T-helper 2 cell (primary cell): ENCODE data around the gene ASMT.
"Not testable (repeated sequence)": the region's sequence is repeated elsewhere in the genome, so short reads cannot be mapped to it uniquely, and the experiment has no call there.

Experiments used
- DNase-seq, 5 experiments: peaks; one replicate each; pipeline versions ENCODE4 v3.0.0 to v3.0.0-alpha.2; 2012 to 2022

The ASMT gene

GRCh38 chrX:1652011-1652811 lies 37.4 kb downstream of the ASMT start:
- peak in 2 of 5 experiments; percentile 15 to 51 for DNase-seq

DNA sequence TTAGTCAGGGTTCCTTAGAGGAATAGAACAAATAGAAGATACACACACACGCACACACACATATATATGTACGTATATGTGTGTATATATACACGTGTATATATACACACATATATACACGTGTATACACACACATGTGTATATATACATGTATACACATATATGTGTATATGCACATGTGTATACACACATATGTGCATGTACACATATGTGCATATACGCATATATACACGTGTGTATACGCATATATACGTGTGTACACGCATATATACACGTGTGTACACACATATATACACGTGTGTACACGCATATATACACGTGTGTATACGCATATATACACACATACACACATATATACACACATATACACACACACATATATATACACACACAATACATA lies 41.5 kb downstream of the ASMT start:
- DNase-seq: no peak

- peak in 3 of 5 experiments; percentile 29 to 93 (median 72) for DNase-seq
These were observed 42.7 kb downstream of the ASMT start for GRCh38 chrX:1657367-1658070.

DNA sequence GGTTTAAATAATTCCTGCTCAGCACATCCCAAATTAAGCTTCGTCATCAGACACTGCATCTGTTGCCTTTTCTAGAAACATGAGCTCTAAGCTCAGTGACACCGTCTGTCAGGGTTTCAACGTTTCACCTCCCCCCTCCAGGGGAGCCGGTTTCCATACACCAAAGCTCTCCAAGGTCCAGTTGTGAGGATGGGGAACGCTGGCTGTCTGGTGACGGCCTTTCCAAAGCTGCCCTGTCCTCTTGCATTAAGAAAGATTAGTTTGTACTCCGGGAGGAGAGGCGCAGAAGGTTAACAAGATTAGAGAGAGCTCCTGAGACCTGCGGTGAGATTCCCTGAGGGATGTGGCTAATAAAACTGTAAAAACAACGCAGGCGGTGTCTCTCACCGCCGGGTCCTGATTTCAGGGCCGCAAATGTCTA lies 43.2 kb downstream of the ASMT start:
- peak in 1 of 5 experiments; percentile 56 for DNase-seq

DNA sequence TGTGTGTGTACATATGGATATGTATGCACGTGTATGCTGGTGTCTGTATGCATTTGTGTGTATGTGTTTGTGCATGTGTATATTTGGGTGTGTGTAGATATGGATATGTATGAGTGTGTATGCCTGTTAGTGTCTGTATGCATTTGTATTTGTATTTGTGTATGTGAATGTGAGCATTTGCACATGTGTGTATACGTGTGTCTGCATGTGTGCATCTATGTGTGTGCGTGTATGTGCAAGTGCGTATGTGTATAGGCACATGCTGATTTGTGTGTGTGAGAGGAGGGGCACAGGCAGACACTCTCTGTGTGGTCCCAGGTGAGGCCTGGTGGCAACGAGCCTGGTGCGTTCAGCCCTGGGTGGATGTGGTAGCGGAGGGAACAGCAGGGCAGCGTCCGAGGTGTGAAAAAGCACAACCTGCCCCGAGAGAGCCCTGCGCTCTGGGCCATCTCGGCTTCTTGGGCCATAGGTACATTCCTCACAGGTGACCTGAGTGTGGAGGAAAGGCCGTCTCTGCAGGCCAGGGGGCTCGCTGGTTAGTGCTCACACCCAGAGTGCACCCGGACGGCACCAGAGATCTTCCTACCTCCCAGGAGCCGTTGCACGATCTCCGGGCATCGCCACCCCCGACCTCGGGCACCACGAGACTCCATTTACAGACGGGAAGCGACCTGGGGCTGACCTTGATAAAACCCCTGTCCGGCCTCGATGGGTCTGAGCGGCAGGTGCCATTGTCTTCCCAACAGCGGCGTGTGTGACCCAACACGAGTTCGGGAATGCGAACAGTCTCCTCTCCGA lies 45.0 kb downstream of the ASMT start:
- no peak for DNase-seq

DNA sequence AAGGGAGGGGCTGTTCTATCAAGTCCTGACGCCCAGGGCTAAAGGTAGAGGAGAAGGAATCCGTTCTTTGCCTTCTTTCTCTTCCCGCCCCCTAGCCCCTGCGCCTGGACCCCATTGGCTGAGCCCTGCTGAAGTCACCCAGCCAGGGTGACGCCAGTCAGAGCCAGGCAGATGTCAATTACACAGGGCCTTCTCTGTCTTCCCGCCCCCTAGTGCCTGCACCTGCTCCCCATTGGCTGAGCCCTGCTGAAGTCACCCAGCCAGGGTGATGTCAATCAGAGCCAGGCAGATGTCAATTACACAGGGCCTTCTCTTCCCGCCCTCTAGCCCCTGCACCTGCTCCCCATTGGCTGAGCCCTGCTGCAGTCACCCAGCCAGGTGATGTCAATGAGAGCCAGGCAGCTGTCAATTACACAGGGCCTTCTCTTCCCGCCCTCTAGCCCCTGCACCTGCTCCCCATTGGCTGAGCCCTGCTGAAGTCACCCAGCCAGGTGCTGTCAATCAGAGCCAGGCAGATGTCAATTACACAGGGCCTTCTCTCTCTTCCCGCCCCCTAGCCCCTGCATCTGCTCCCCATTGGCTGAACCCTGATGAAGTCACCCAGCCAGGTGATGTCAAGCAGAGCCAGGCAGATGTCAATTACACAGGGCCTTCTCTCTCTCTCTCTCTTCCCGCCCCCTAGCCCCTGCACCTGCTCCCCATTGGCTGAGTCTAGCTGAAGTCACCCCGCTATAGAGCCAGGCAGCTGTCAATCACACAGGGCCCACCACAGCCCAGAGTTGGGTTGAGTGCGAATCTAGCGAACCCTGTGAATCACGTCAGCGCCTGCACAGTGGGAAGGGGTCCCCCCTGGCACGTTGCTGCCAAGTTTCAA lies 46.4 kb downstream of the ASMT start:
- DNase-seq: peak in 3 of 5 experiments; percentile 42 to 100 (median 93)

- DNase-seq: no peak
These were observed 47.0 kb downstream of the ASMT start for GRCh38 chrX:1661922-1662221.

GRCh38 chrX:1667566-1667965 lies 52.7 kb downstream of the ASMT start:
- no peak for DNase-seq

DNA sequence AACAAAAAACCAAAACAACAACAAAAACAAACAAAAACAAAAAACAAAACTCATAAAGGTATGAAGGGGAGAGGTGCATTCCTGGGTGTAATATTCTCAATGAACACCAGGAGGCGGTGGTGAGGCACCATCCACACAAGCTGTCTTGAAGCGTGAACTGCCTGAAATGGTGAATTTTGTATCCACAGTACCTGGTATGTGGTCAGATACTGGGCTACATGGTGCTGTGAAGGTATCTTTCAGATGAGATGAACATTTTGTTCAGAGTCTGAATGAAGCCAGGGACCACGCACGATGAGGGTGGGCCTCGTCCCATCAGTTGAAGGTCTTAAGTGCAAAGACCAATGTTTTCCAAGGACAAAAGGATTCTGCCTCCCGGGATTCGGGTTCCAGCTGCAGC lies 58.5 kb downstream of the ASMT start:
- DNase-seq: peak in 3 of 5 experiments; percentile 21 to 62 (median 35)

GRCh38 chrX:1676866-1677265 lies 62.0 kb downstream of the ASMT start:
- DNase-seq: no peak

GRCh38 chrX:1679238-1679637 lies 64.4 kb downstream of the ASMT start:
- peak in 1 of 5 experiments; percentile 49 for DNase-seq

GRCh38 chrX:1681439-1681838 lies 66.6 kb downstream of the ASMT start:
- no peak for DNase-seq

DNA sequence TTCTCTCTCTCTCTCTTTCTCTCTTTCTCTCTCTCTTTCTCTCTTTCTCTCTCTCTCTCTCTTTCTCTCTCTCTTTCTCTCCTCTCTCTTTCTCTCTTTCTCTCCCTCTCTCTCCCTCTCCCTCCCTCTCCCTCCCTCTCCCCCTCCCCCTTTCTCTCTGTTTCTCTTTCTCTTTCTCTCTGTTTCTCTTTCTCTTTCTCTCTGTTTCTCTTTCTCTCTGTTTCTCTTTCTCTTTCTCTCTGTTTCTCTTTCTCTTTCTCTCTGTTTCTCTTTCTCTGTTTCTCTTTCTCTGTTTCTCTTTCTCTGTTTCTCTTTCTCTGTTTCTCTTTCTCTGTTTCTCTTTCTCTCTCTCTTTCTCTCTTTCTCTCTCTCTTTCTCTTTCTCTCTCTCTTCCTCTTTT lies 67.0 kb downstream of the ASMT start:
- peak in 1 of 5 experiments; percentile 54 for DNase-seq

DNA sequence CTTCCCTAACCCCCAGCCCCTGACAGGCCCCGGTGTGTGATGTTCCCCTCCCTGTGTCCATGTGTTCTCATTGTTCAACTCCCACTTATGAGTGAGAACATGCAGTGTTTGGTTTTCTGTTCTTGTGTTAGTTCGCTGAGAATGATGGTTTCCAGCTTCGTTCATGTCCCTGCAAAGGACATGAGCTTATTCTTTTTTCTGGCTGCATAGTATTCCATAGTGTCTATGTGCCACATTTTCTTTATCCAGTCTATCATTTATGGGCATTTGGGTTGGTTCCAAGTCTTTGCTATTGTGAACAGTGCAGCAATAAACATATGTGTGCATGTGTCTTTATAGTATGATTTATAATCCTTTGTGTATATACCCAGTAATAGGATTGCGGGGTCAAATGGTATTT lies 67.6 kb downstream of the ASMT start:
- DNase-seq: not testable (repeated sequence)

DNA sequence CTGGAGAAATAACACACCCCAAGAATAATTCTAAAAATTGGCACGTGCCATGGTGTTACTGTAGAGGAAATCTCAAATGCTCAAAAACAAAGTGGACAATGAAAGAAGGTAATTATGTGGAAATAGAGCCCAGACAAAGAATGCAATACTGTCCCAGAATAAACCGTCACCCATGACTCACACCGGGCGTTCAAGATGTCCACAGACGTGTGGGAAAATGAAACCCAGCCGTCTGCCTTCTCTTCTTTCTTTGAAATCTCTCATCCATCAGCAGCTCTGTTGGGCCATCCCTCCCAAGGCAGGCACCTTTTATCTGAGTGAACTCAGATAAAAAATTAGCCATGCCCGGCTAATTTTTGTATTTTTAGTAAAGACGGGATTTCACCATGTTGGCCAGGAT lies 70.0 kb downstream of the ASMT start:
- not testable (repeated sequence) for DNase-seq

GRCh38 chrX:1685444-1685880 lies 70.6 kb downstream of the ASMT start:
- not testable (repeated sequence) for DNase-seq

- DNase-seq: no peak
These were observed 71.8 kb downstream of the ASMT start for GRCh38 chrX:1686642-1687041.
